ENCODE results near the gene VAMP1. TPM values are rescaled to one million over a fixed set of nuclear protein-coding genes. Genes with fewer than 3 reads are reported as not detected.

The VAMP1 gene
- total RNA-seq, 2 donors from 2014 or later: 3.9 to 4.1 TPM

DNA sequence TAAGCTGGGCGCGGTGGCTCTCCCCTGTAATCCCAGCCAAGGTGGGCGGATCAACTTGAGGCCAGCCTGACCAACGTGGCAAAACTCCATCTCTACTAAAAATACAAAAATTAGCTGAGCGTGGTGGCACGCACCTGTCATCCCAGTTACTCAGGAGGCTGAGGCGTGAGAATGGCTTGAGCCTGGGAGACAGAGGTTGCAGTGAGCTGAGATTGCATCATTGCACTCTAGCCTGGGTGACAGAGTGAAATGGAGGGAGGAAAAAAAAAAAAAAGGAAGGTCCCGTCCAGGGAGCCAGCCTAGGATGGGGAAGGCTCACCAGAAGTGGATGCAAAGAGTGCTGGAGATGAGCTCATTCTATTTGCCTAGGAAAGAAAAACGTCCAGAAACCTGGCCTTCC lies 27.6 kb downstream of the VAMP1 start:
- TF ChIP-seq CTCF (IDR thresholded peaks at IDR 0.05): no peak
- Histone ChIP-seq H3K9me3 (no peaks in the 10 kb centered on the region), H3K27ac (no peak overlapping the region), H3K27me3 (no peaks in the 10 kb centered on the region), H3K36me3 (no peaks in the 10 kb centered on the region), H3K4me3 (no peak overlapping the region), H3K9ac (ENCODE audit: low read depth in 2 of 2, low read length in 2 of 2) (no peak overlapping the region), H3K4me1 (no peaks in the 10 kb centered on the region)
- no peak for DNase-seq
- intact Hi-C loops (cut with DNase I): no loop called here

DNA sequence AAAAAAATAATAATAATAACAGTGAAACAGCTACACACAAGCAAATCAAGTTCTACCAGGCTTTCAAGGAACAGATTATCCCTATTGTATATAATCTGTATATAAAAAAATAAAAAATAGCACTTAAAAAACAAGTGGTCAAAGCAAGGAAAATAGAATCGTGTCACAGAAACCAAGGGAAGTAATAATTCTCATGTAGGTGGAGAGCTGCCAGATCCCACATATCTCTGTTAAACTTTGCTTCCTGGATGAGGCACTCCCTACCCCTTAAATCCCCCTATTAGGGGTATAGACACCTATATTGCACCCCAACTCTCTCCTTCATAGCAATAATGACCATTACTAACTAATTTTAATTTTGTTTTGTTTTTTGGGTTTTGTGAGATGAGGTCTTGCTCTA lies 30.1 kb downstream of the VAMP1 start:
- no peak overlapping the region for H3K4me3 ChIP-seq
- intact Hi-C loops (cut with DNase I): no loop called here
- no peak overlapping the region for H3K27ac ChIP-seq
- H3K9ac ChIP-seq (ENCODE audit: low read depth in 2 of 2, low read length in 2 of 2): no peak overlapping the region
- H3K9me3 ChIP-seq: no peaks in the 10 kb centered on the region
- DNase-seq: no peak
- no peaks in the 10 kb centered on the region for H3K36me3 ChIP-seq
- no peak for TF ChIP-seq CTCF (IDR thresholded peaks at IDR 0.05)
- no peaks in the 10 kb centered on the region for H3K27me3 ChIP-seq
- no peaks in the 10 kb centered on the region for H3K4me1 ChIP-seq

DNA sequence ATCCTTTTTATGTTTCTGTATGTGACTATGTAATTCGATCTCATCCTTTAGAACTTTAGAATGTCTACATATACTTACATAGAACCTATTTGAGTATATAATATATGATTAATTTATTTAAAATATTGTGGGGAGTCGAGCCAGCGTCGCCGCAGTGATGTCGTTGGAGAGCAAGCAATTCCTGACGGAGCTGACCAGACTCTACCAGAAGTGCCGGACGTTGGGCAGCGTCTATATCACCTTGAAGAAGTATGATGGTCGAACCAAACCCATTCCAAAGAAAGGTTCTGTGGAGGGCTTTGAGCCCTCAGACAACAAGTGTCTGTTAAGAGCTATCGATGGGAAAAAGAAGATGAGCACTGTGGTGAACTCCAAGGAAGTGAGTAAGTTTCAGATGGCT lies 32.1 kb downstream of the VAMP1 start:
- H3K4me3 ChIP-seq: no peak overlapping the region
- no peak for DNase-seq
- no peaks in the 10 kb centered on the region for H3K9me3 ChIP-seq
- intact Hi-C loops (cut with DNase I): no loop called here
- no peak for TF ChIP-seq CTCF (IDR thresholded peaks at IDR 0.05)
- no peaks in the 10 kb centered on the region for H3K27me3 ChIP-seq
- H3K27ac ChIP-seq: no peak overlapping the region
- H3K36me3 ChIP-seq: no peaks in the 10 kb centered on the region
- H3K9ac ChIP-seq (ENCODE audit: low read depth in 2 of 2, low read length in 2 of 2): no peak overlapping the region
- H3K4me1 ChIP-seq: no peaks in the 10 kb centered on the region

GRCh38 chr12:6437586-6437985 lies 32.9 kb downstream of the VAMP1 start:
- H3K9me3 ChIP-seq: no peaks in the 10 kb centered on the region
- DNase-seq: no peak
- no peaks in the 10 kb centered on the region for H3K4me1 ChIP-seq
- H3K36me3 ChIP-seq: no peaks in the 10 kb centered on the region
- no peak overlapping the region for H3K9ac ChIP-seq (ENCODE audit: low read depth in 2 of 2, low read length in 2 of 2)
- intact Hi-C loops (cut with DNase I): no loop called here
- H3K4me3 ChIP-seq: no peak overlapping the region
- H3K27me3 ChIP-seq: no peaks in the 10 kb centered on the region
- no peak for TF ChIP-seq CTCF (IDR thresholded peaks at IDR 0.05)
- no peak overlapping the region for H3K27ac ChIP-seq

GRCh38 chr12:6435961-6436715 lies 34.3 kb downstream of the VAMP1 start:
- H3K9ac ChIP-seq (ENCODE audit: low read depth in 2 of 2, low read length in 2 of 2): no peak overlapping the region
- no peak overlapping the region for H3K4me3 ChIP-seq
- intact Hi-C loops (cut with DNase I): no loop called here
- H3K36me3 ChIP-seq: no peaks in the 10 kb centered on the region
- H3K9me3 ChIP-seq: no peaks in the 10 kb centered on the region
- H3K27me3 ChIP-seq: no peaks in the 10 kb centered on the region
- TF ChIP-seq CTCF (IDR thresholded peaks at IDR 0.05): no peak
- no peak for DNase-seq
- H3K27ac ChIP-seq: no peak overlapping the region
- H3K4me1 ChIP-seq: no peaks in the 10 kb centered on the region
